ENCODE measurements around the gene CMTM5. TPM values are rescaled to one million over a fixed set of nuclear protein-coding genes. Genes with fewer than 3 reads are reported as not detected.
"Not testable (repeated sequence)": the region's sequence is repeated elsewhere in the genome, so short reads cannot be mapped to it uniquely, and the experiment has no call there.

CMTM5 gene
- polyA plus RNA-seq, 1 experiment, result not detected

GRCh38 chr14:23398348-23398747, 21.5 kb downstream of the CMTM5 start:
- Histone ChIP-seq H3K36me3 (ENCODE audit: control insufficient read depth, insufficient read depth, low read length) (no peaks in the 10 kb centered on the region), H3K4me3 (ENCODE audit: low read depth, low read length) (no peak overlapping the region), H3K27me3 (ENCODE audit: control insufficient read depth, insufficient read depth, low read length) (peaks cover 4% of the 10 kb centered on the region; the same call in 1 of the 2 replicates)
- DNase-seq (ENCODE audit: low read depth), result no peak
- TF ChIP-seq, protein P1, sequence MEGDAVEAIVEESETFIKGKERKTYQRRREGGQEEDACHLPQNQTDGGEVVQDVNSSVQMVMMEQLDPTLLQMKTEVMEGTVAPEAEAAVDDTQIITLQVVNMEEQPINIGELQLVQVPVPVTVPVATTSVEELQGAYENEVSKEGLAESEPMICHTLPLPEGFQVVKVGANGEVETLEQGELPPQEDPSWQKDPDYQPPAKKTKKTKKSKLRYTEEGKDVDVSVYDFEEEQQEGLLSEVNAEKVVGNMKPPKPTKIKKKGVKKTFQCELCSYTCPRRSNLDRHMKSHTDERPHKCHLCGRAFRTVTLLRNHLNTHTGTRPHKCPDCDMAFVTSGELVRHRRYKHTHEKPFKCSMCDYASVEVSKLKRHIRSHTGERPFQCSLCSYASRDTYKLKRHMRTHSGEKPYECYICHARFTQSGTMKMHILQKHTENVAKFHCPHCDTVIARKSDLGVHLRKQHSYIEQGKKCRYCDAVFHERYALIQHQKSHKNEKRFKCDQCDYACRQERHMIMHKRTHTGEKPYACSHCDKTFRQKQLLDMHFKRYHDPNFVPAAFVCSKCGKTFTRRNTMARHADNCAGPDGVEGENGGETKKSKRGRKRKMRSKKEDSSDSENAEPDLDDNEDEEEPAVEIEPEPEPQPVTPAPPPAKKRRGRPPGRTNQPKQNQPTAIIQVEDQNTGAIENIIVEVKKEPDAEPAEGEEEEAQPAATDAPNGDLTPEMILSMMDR (IDR thresholded peaks at IDR 0.05; ENCODE audit: insufficient read depth, low read depth, low read length), result no peak
- CTCF ChIA-PET, result interaction anchor here (1.7 kb wide), 1 partner anchor 18 kb away, joined by 5 read pairs; no protein-coding TSS in a partner anchor
- POLR2A ChIA-PET, result no interaction called here

- CTCF ChIA-PET, result interaction anchor here (1.7 kb wide), 1 partner anchor 18 kb away, joined by 5 read pairs; no protein-coding TSS in a partner anchor
- Histone ChIP-seq H3K36me3 (ENCODE audit: control insufficient read depth, insufficient read depth, low read length) (no peaks in the 10 kb centered on the region), H3K4me3 (ENCODE audit: low read depth, low read length) (no peak overlapping the region), H3K27me3 (ENCODE audit: control insufficient read depth, insufficient read depth, low read length) (peaks cover 5% of the 10 kb centered on the region; the same call in 1 of the 2 replicates)
- no peak for DNase-seq (ENCODE audit: low read depth)
- POLR2A ChIA-PET, result no interaction called here
- TF ChIP-seq, protein P1 (IDR thresholded peaks at IDR 0.05; ENCODE audit: insufficient read depth, low read depth, low read length), result no peak
These were observed 22.3 kb downstream of the CMTM5 start for GRCh38 chr14:23399136-23399535.

DNA sequence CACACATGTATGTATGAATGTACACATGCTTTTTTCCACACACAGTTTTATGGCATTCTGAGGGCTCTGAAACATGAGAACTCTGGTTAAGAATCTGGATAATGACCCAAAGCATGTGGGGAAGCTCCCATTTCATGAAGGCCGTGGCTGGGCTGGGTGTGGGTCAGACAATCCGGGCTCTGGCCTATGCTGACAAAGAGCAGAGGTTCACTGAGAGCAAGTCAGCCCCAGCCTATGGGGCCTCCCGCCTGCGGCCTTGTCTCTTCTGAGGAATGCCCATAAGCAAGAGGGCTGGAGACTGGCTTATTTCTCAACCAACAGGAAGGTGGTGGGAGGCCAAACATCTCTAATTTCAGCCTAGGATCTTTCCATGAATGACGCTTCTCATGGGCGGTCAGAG, 22.7 kb downstream of the CMTM5 start:
- Histone ChIP-seq H3K27me3 (ENCODE audit: control insufficient read depth, insufficient read depth, low read length) (peaks cover 5% of the 10 kb centered on the region), H3K36me3 (ENCODE audit: control insufficient read depth, insufficient read depth, low read length) (no peaks in the 10 kb centered on the region), H3K4me3 (ENCODE audit: low read depth, low read length) (no peak overlapping the region)
- TF ChIP-seq, protein P1 (IDR thresholded peaks at IDR 0.05; ENCODE audit: insufficient read depth, low read depth, low read length), result no peak
- DNase-seq (ENCODE audit: low read depth), result no peak
- POLR2A ChIA-PET, result no interaction called here
- CTCF ChIA-PET, result interaction anchor here (1.7 kb wide), 1 partner anchor 19 kb away, joined by 5 read pairs; no protein-coding TSS in a partner anchor

- H3K4me3 ChIP-seq (ENCODE audit: low read depth, low read length); H3K36me3 ChIP-seq (ENCODE audit: control insufficient read depth, insufficient read depth, low read length); DNase-seq (ENCODE audit: low read depth); CTCF ChIA-PET; POLR2A ChIA-PET; H3K27me3 ChIP-seq (ENCODE audit: control insufficient read depth, insufficient read depth, low read length): not testable (repeated sequence)
These were observed 23.8 kb downstream of the CMTM5 start for GRCh38 chr14:23400496-23401149.

DNA sequence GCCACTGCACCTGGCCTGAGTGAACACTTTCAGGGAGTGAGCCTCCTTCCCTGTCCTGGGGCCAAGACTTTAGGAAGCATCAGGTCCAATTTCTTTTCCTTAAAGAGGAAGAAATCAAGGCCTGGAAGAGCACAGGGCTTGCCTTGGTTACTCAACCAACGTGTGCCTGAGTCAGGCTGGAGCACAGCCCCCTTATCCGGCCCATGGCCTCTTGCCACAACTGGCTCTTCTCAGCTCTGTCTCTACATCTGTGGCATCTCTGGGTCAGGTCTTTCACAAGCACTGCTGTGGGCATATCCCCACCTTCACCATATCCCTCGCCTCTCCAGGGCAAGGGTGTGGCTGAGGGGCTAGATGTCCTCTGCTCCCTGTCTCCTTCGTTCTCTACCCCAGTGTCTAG, 24.4 kb downstream of the CMTM5 start:
- Histone ChIP-seq H3K4me3 (ENCODE audit: low read depth, low read length) (no peak overlapping the region), H3K36me3 (ENCODE audit: control insufficient read depth, insufficient read depth, low read length) (no peaks in the 10 kb centered on the region), H3K27me3 (ENCODE audit: control insufficient read depth, insufficient read depth, low read length) (peaks cover 8% of the 10 kb centered on the region)
- ChIA-PET CTCF (no interaction called here), POLR2A (no interaction called here)
- TF ChIP-seq, protein P1 (IDR thresholded peaks at IDR 0.05; ENCODE audit: insufficient read depth, low read depth, low read length), result no peak
- no peak for DNase-seq (ENCODE audit: low read depth)

Measured in BJ (cell line).